Measurements from ENCODE around the gene LAMTOR3.

DNA sequence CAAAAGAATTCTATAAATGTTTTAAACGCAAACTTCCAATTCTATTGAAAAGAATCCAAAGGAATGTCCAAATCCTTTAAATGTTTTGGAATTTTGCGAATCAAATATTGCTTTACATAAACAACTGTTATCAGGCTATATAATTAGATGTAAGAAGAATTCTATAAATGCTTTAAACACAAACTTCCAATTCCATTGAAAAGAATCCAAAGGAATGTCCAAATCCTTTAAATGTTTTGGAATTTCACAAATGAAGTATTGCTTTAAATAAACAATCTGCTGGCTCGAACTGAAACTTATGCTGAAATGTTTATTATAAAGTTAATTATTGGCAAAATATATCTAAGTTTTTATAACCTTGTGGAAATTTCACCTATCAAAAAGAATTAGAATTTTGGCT, 61.5 kb downstream of the LAMTOR3 start:
- TF ChIP-seq, protein P1, sequence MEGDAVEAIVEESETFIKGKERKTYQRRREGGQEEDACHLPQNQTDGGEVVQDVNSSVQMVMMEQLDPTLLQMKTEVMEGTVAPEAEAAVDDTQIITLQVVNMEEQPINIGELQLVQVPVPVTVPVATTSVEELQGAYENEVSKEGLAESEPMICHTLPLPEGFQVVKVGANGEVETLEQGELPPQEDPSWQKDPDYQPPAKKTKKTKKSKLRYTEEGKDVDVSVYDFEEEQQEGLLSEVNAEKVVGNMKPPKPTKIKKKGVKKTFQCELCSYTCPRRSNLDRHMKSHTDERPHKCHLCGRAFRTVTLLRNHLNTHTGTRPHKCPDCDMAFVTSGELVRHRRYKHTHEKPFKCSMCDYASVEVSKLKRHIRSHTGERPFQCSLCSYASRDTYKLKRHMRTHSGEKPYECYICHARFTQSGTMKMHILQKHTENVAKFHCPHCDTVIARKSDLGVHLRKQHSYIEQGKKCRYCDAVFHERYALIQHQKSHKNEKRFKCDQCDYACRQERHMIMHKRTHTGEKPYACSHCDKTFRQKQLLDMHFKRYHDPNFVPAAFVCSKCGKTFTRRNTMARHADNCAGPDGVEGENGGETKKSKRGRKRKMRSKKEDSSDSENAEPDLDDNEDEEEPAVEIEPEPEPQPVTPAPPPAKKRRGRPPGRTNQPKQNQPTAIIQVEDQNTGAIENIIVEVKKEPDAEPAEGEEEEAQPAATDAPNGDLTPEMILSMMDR (IDR thresholded peaks at IDR 0.05): no peak
- TF ChIP-seq ZFX (IDR thresholded peaks at IDR 0.05; ENCODE audit: borderline replicate concordance): no peak
